Keratinocyte (primary cell): ENCODE results near the gene PLPP3. TPM values are rescaled to one million over a fixed set of nuclear protein-coding genes. Genes with fewer than 3 reads are reported as not detected.

Experiments
- DNase-seq: peaks from one replicate; pipeline ENCODE4 v3.0.0-alpha.2; 2011; ENCODE audit warnings: low read depth, missing footprints, low spot score
- FAIRE-seq: peaks from 2 replicates; lab custom pipeline; 2011; peaks lifted over from hg19 to GRCh38; lab: Jason Lieb, UNC
- H2AFZ ChIP-seq: 2 replicates; pipeline ENCODE4 v1.6.0; 2012; ENCODE audit warnings: low read length, control low read depth, inconsistent platforms; ENCODE audit not compliant: control insufficient read depth
- H3K27ac ChIP-seq: 2 replicates; pipeline ENCODE4 v1.5.1; 2011; ENCODE audit warnings: low read length; ENCODE audit not compliant: control insufficient read depth, insufficient read depth
- H3K27me3 ChIP-seq: 3 replicates; pipeline ENCODE4 v1.6.0; 2011; ENCODE audit warnings: low read length; ENCODE audit not compliant: control insufficient read depth, insufficient read depth; ENCODE audit errors: extremely low read depth
- H3K36me3 ChIP-seq, 2 experiments: 2 replicates in 1 of 2; 3 replicates in 1 of 2; pipeline ENCODE4 v1.5.1; 2011; ENCODE audit warnings: low read length in 2 of 2, mild to moderate bottlenecking in 1 of 2; ENCODE audit not compliant: control insufficient read depth in 2 of 2, insufficient read depth in 2 of 2; ENCODE audit errors: extremely low read depth in 1 of 2
- H3K4me1 ChIP-seq: 3 replicates; pipeline ENCODE4 v1.5.1; 2011; ENCODE audit warnings: low read length; ENCODE audit not compliant: control insufficient read depth, insufficient read depth; ENCODE audit errors: extremely low read depth
- H3K4me2 ChIP-seq: 3 replicates; pipeline ENCODE4 v1.6.0; 2011; ENCODE audit warnings: low read depth, low read length; ENCODE audit not compliant: control insufficient read depth, insufficient read depth; ENCODE audit errors: extremely low read depth
- H3K4me3 ChIP-seq, 3 experiments: fragments of 200-600 bp in 1 of 3; sonication (generic) in 1 of 3; 2 replicates in 2 of 3; 3 replicates in 1 of 3; pipeline ENCODE4 v1.5.1; 2011 to 2016; ENCODE audit warnings: low read length in 3 of 3, mild to moderate bottlenecking in 3 of 3, control low read depth in 2 of 3, inconsistent platforms in 1 of 3, low read depth in 1 of 3, mixed read lengths in 1 of 3, mixed run types in 1 of 3, moderate library complexity in 1 of 3; ENCODE audit not compliant: control insufficient read depth in 2 of 3, insufficient read depth in 2 of 3; ENCODE audit errors: extremely low read depth in 1 of 3
- H3K79me2 ChIP-seq: 2 replicates; pipeline ENCODE4 v1.6.0; 2012; ENCODE audit warnings: low read length; ENCODE audit not compliant: control insufficient read depth, insufficient read depth
- H3K9ac ChIP-seq: 3 replicates; pipeline ENCODE4 v1.6.0; 2011; ENCODE audit warnings: low read length; ENCODE audit not compliant: control insufficient read depth, insufficient read depth; ENCODE audit errors: extremely low read depth
- H3K9me1 ChIP-seq: 3 replicates; pipeline ENCODE4 v1.6.0; 2011; ENCODE audit warnings: low read length; ENCODE audit not compliant: control insufficient read depth, insufficient read depth; ENCODE audit errors: extremely low read depth
- H3K9me3 ChIP-seq: 2 replicates; pipeline ENCODE4 v1.5.1; 2012; ENCODE audit warnings: low read depth, low read length; ENCODE audit not compliant: control insufficient read depth
- H4K20me1 ChIP-seq: 3 replicates; pipeline ENCODE4 v1.6.0; 2011; ENCODE audit warnings: low read length; ENCODE audit not compliant: control insufficient read depth, insufficient read depth; ENCODE audit errors: extremely low read depth
- EZH2 ChIP-seq: IDR thresholded peaks from one replicate; pipeline ENCODE4 v1.6.1; 2012; ENCODE audit warnings: inconsistent platforms, mild to moderate bottlenecking, low read length, moderate library complexity
- dilution Hi-C: fragments of 300-500 bp; cut with MboI; formaldehyde crosslinking; loops from one replicate; pipeline ENCODE4 v1.7.0; 2020; ENCODE audit warnings: low sequenced_read_pairs; ENCODE audit not compliant: extremely low pct_ligation_motif_present
- polyA plus RNA-seq, 5 experiments: library from polyadenylated mRNA; depleted of rRNA in 3 of 5; stranded (reverse) in 3 of 5; stranded (forward) in 1 of 5; unstranded in 1 of 5; fragments of >200 nt; gene quantifications; 1 replicate in 1 of 5; 2 replicates in 3 of 5; 3 replicates in 1 of 5; pipeline versions ENCODE4 v1.2.1 to v1.2.3, GENCODE V29; 2011 to 2012; ENCODE audit warnings: missing spikeins in 2 of 5, low read depth in 1 of 5, low replicate concordance in 1 of 5
- TF ChIP-seq, protein P1 (sequence below), 3 experiments: IDR thresholded peaks in 1 of 3; conservative IDR thresholded peaks in 1 of 3; optimal IDR thresholded peaks in 1 of 3; 2 replicates in 2 of 3; 3 replicates in 1 of 3; pipeline versions ENCODE3 to v1.5.1; 2011; ENCODE audit warnings: low read length in 3 of 3, mild to moderate bottlenecking in 3 of 3, moderate library complexity in 2 of 3, control low read depth in 1 of 3, inconsistent platforms in 1 of 3; ENCODE audit not compliant: insufficient read depth in 2 of 3; ENCODE audit errors: extremely low read depth in 1 of 3

Gene PLPP3
- polyA plus RNA-seq, 1 donor (not counting 4 experiments of a cell fraction or from before 2014, with no cell fraction given) = 4.0 TPM

DNA sequence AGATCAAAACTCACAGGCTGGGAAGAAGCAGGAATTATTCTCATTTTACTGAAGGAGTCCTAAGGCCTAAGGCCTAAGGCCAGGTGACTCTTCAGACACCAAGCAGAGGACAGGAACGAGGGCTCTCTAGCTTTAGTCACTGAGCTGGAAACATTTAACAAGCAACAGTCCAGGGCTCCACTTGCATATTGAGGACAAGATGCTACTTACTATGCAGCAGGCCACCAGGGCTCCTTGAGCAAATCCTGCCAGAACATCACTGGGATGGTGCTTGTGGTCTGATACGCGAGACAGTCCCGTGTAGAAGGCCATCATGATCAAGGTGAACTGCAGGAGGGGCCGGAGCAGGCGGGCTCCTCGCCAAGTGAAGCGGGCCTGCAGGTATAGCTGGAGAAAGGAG is 67.6 kb downstream of the PLPP3 start:
- H2AFZ ChIP-seq = no peak overlapping the region
- H3K27ac ChIP-seq = no peak overlapping the region
- no peaks in the 10 kb centered on the region for H3K9me3 ChIP-seq
- no peak for DNase-seq
- H3K36me3 ChIP-seq = no peaks in the 10 kb centered on the region
- TF ChIP-seq, protein P1, sequence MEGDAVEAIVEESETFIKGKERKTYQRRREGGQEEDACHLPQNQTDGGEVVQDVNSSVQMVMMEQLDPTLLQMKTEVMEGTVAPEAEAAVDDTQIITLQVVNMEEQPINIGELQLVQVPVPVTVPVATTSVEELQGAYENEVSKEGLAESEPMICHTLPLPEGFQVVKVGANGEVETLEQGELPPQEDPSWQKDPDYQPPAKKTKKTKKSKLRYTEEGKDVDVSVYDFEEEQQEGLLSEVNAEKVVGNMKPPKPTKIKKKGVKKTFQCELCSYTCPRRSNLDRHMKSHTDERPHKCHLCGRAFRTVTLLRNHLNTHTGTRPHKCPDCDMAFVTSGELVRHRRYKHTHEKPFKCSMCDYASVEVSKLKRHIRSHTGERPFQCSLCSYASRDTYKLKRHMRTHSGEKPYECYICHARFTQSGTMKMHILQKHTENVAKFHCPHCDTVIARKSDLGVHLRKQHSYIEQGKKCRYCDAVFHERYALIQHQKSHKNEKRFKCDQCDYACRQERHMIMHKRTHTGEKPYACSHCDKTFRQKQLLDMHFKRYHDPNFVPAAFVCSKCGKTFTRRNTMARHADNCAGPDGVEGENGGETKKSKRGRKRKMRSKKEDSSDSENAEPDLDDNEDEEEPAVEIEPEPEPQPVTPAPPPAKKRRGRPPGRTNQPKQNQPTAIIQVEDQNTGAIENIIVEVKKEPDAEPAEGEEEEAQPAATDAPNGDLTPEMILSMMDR (optimal IDR thresholded peaks at IDR 0.05 in 1 of 3, IDR thresholded peaks at IDR 0.05 in 1 of 3, conservative IDR thresholded peaks at IDR 0.05 in 1 of 3; ENCODE audit: extremely low read depth in 1 of 3, insufficient read depth in 2 of 3, low read length in 3 of 3) = no peak
- TF ChIP-seq EZH2 = no peak
- no peak overlapping the region for H3K4me2 ChIP-seq
- dilution Hi-C loops = no loop called here
- H3K4me1 ChIP-seq = peaks cover 34% of the 10 kb centered on the region
- H4K20me1 ChIP-seq = no peaks in the 10 kb centered on the region
- no peak overlapping the region for H3K4me3 ChIP-seq
- H3K79me2 ChIP-seq = no peaks in the 10 kb centered on the region
- no peak overlapping the region for H3K9ac ChIP-seq
- H3K27me3 ChIP-seq = no peaks in the 10 kb centered on the region
- H3K9me1 ChIP-seq = no peaks in the 10 kb centered on the region
- FAIRE-seq = no peak

- TF ChIP-seq, protein P1 (optimal IDR thresholded peaks at IDR 0.05 in 1 of 3, IDR thresholded peaks at IDR 0.05 in 1 of 3, conservative IDR thresholded peaks at IDR 0.05 in 1 of 3; ENCODE audit: extremely low read depth in 1 of 3, insufficient read depth in 2 of 3, low read length in 3 of 3) = no peak
- TF ChIP-seq EZH2 = no peak
- no peaks in the 10 kb centered on the region for H3K36me3 ChIP-seq
- no peaks in the 10 kb centered on the region for H3K9me3 ChIP-seq
- H3K4me1 ChIP-seq = peaks cover 34% of the 10 kb centered on the region
- FAIRE-seq = no peak
- no peak overlapping the region for H3K9ac ChIP-seq
- H3K27me3 ChIP-seq = no peaks in the 10 kb centered on the region
- dilution Hi-C loops = no loop called here
- H3K9me1 ChIP-seq = no peaks in the 10 kb centered on the region
- H3K79me2 ChIP-seq = no peaks in the 10 kb centered on the region
- H3K27ac ChIP-seq = no peak overlapping the region
- H3K4me3 ChIP-seq = no peak overlapping the region
- H2AFZ ChIP-seq = no peak overlapping the region
- no peak for DNase-seq
- no peaks in the 10 kb centered on the region for H4K20me1 ChIP-seq
- H3K4me2 ChIP-seq = no peak overlapping the region
These were observed 68.0 kb downstream of the PLPP3 start for GRCh38 chr1:56511364-56511763.
